ENCODE data around the gene HES3. TPM values are rescaled to one million over a fixed set of nuclear protein-coding genes. Genes with fewer than 3 reads are reported as not detected.

Gene HES3
- total RNA-seq, 2 experiments from 2014 or later: not detected

- H4K20me1 ChIP-seq (ENCODE audit: insufficient read depth, low read length): no peaks in the 10 kb centered on the region
- intact Hi-C loops (cut with micrococcal nuclease; ENCODE audit: unreplicated experiment): loop anchor here (5.0 to 10.0 kb wide), 4 partner anchors 43 to 195 kb away; partner anchors contain the start of genes ACOT7 and RPL22
- peaks cover 2% of the 10 kb centered on the region for H3K79me2 ChIP-seq (ENCODE audit: insufficient read depth, low read depth, low read length)
- TF ChIP-seq EZH2phosphoT487 (IDR thresholded peaks at IDR 0.05; ENCODE audit: borderline replicate concordance, low read depth, low read length): no peak
- TF ChIP-seq, protein P1, sequence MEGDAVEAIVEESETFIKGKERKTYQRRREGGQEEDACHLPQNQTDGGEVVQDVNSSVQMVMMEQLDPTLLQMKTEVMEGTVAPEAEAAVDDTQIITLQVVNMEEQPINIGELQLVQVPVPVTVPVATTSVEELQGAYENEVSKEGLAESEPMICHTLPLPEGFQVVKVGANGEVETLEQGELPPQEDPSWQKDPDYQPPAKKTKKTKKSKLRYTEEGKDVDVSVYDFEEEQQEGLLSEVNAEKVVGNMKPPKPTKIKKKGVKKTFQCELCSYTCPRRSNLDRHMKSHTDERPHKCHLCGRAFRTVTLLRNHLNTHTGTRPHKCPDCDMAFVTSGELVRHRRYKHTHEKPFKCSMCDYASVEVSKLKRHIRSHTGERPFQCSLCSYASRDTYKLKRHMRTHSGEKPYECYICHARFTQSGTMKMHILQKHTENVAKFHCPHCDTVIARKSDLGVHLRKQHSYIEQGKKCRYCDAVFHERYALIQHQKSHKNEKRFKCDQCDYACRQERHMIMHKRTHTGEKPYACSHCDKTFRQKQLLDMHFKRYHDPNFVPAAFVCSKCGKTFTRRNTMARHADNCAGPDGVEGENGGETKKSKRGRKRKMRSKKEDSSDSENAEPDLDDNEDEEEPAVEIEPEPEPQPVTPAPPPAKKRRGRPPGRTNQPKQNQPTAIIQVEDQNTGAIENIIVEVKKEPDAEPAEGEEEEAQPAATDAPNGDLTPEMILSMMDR (conservative IDR thresholded peaks at IDR 0.05; ENCODE audit: low read length): no peak
- no peak overlapping the region for H2AFZ ChIP-seq (ENCODE audit: low read length)
- no peak overlapping the region for H3K4me2 ChIP-seq (ENCODE audit: low read length)
- H3K9me3 ChIP-seq (ENCODE audit: low read length): no peaks in the 10 kb centered on the region
- H3K4me3 ChIP-seq (ENCODE audit: low read depth, low read length, poor library complexity, severe bottlenecking): no peak overlapping the region
- H3K9me2 ChIP-seq (ENCODE audit: insufficient read depth, low read length): no peaks in the 10 kb centered on the region
- H3K36me3 ChIP-seq (ENCODE audit: insufficient read depth, low read length): no peaks in the 10 kb centered on the region
- no TSS peak for BruUV-seq (replicated peaks)
- peaks cover 6% of the 10 kb centered on the region for H3K4me1 ChIP-seq (ENCODE audit: insufficient read depth, low read length, poor library complexity, severe bottlenecking)
- no peak for DNase-seq (ENCODE audit: low spot score)
- no peak overlapping the region for H3K27ac ChIP-seq (ENCODE audit: low read depth, low read length, poor library complexity, severe bottlenecking)
- ChIA-PET POLR2A (no interaction called here), CTCF (ENCODE audit: unreplicated experiment) (interaction anchor here (0.5 kb wide), 1 partner anchor 30 kb away, joined by 14 read pairs; no protein-coding TSS in a partner anchor)
Measured at GRCh38 chr1:6239950-6240768, 3.8 kb upstream of the HES3 start.

GRCh38 chr1:6241107-6241886, 2.7 kb upstream of the HES3 start:
- no TSS peak for BruUV-seq (replicated peaks)
- Histone ChIP-seq H3K9me3 (ENCODE audit: low read length) (no peaks in the 10 kb centered on the region), H3K4me1 (ENCODE audit: insufficient read depth, low read length, poor library complexity, severe bottlenecking) (peaks cover 3% of the 10 kb centered on the region), H2AFZ (ENCODE audit: low read length) (no peak overlapping the region), H3K4me2 (ENCODE audit: low read length) (no peak overlapping the region), H4K20me1 (ENCODE audit: insufficient read depth, low read length) (no peaks in the 10 kb centered on the region), H3K79me2 (ENCODE audit: insufficient read depth, low read depth, low read length) (no peaks in the 10 kb centered on the region), H3K36me3 (ENCODE audit: insufficient read depth, low read length) (no peaks in the 10 kb centered on the region), H3K27ac (ENCODE audit: low read depth, low read length, poor library complexity, severe bottlenecking) (no peak overlapping the region), H3K4me3 (ENCODE audit: low read depth, low read length, poor library complexity, severe bottlenecking) (no peak overlapping the region), H3K9me2 (ENCODE audit: insufficient read depth, low read length) (no peaks in the 10 kb centered on the region)
- intact Hi-C loops (cut with micrococcal nuclease; ENCODE audit: unreplicated experiment): loop anchor here (10.0 kb wide), 2 partner anchors 136 to 194 kb away; no protein-coding TSS in a partner anchor
- no peak for DNase-seq (ENCODE audit: low spot score)
- ChIA-PET CTCF (ENCODE audit: unreplicated experiment) (no interaction called here), POLR2A (no interaction called here)
- TF ChIP-seq, protein P1 (conservative IDR thresholded peaks at IDR 0.05; ENCODE audit: low read length): no peak
- no peak for TF ChIP-seq EZH2phosphoT487 (IDR thresholded peaks at IDR 0.05; ENCODE audit: borderline replicate concordance, low read depth, low read length)
